Glutamatergic neuron (in vitro differentiated cells): Measurements from ENCODE around the gene TCEAL9. TPM values are rescaled to one million over a fixed set of nuclear protein-coding genes. Genes with fewer than 3 reads are reported as not detected.

ENCODE experiments used
- DNase-seq: peaks from one replicate; pipeline ENCODE4 v3.0.0; 2022
- H3K27ac Mint-ChIP-seq: one replicate; pipeline ENCODE4 v1.8.0; 2020; ENCODE audit warnings: mild to moderate bottlenecking, mixed read lengths, inconsistent platforms; ENCODE audit not compliant: unreplicated experiment
- H3K27me3 Mint-ChIP-seq: one replicate; pipeline ENCODE4 v1.8.0; 2020; ENCODE audit warnings: mild to moderate bottlenecking, moderate library complexity, mixed read lengths, inconsistent platforms; ENCODE audit not compliant: unreplicated experiment
- H3K36me3 Mint-ChIP-seq: one replicate; pipeline ENCODE4 v1.8.0; 2020; ENCODE audit warnings: mild to moderate bottlenecking, mixed read lengths, inconsistent platforms; ENCODE audit not compliant: unreplicated experiment
- H3K4me1 Mint-ChIP-seq: one replicate; pipeline ENCODE4 v1.8.0; 2020; ENCODE audit warnings: mild to moderate bottlenecking, low read depth, mixed read lengths, inconsistent platforms; ENCODE audit not compliant: unreplicated experiment
- H3K4me3 Mint-ChIP-seq: one replicate; pipeline ENCODE4 v1.8.0; 2020; ENCODE audit warnings: mild to moderate bottlenecking, mixed read lengths, inconsistent platforms; ENCODE audit not compliant: unreplicated experiment
- H3K9me3 Mint-ChIP-seq: one replicate; pipeline ENCODE4 v1.8.0; 2020; ENCODE audit warnings: mild to moderate bottlenecking, moderate library complexity, mixed read lengths, inconsistent platforms; ENCODE audit not compliant: unreplicated experiment
- CTCF ChIP-seq: fragments of 200-600 bp; sonication (generic); IDR thresholded peaks from one replicate; pipeline ENCODE4 v1.5.0; 2021; ENCODE audit not compliant: partially characterized antibody, unreplicated experiment
- total RNA-seq: library from RNA; stranded (reverse); fragmentation: NEBNext Ultra II Directional; extraction: Animal tissue kit (Norgen Biotek cat#: 25700); gene quantifications from one replicate; pipeline ENCODE4 v1.2.1, GENCODE V29; 2021; ENCODE audit not compliant: unreplicated experiment

TCEAL9 gene
- total RNA-seq, 1 donor from 2014 or later = 27.0 TPM

GRCh38 chrX:103329991-103330390 lies 26.3 kb upstream of the TCEAL9 start, which contains the start of gene TCEAL7:
Gene TCEAL7, plus strand, starts transcription at chrX:103330239. Its CDS starts 1,165 bp downstream, at chrX:103331404.
- peak within 1 kb of the TSS; percentile 98 for H3K27ac Mint-ChIP-seq
- H3K4me1 Mint-ChIP-seq = peaks cover 12% of the 10 kb centered on the region
- DNase-seq = peak; percentile 44
- peaks cover 4% of the 10 kb centered on the region for H3K9me3 Mint-ChIP-seq
- peaks cover 2% of the 10 kb centered on the region for H3K27me3 Mint-ChIP-seq
- no peak for TF ChIP-seq CTCF
- H3K36me3 Mint-ChIP-seq = no peaks in the 10 kb centered on the region
- peak within 1 kb of the TSS; percentile 94 for H3K4me3 Mint-ChIP-seq

- peak overlapping the region; percentile 98 for H3K27ac Mint-ChIP-seq
Measured at GRCh38 chrX:103330681-103331288, 25.5 kb upstream of the TCEAL9 start.

GRCh38 chrX:103338663-103339062 lies 17.6 kb upstream of the TCEAL9 start:
- TF ChIP-seq CTCF = no peak
- H3K4me1 Mint-ChIP-seq = peaks cover 5% of the 10 kb centered on the region
- H3K36me3 Mint-ChIP-seq = no peaks in the 10 kb centered on the region
- H3K27me3 Mint-ChIP-seq = peaks cover 4% of the 10 kb centered on the region
- H3K9me3 Mint-ChIP-seq = no peaks in the 10 kb centered on the region
- no peak overlapping the region for H3K4me3 Mint-ChIP-seq
- no peak for DNase-seq
- no peak overlapping the region for H3K27ac Mint-ChIP-seq

More at GRCh38 chrX:103330681-103331288, 25.5 kb upstream of the TCEAL9 start:
- H3K4me3 Mint-ChIP-seq = peak overlapping the region; percentile 94
- no peak for TF ChIP-seq CTCF
- H3K4me1 Mint-ChIP-seq = peaks cover 16% of the 10 kb centered on the region
- H3K9me3 Mint-ChIP-seq = peaks cover 4% of the 10 kb centered on the region
- no peaks in the 10 kb centered on the region for H3K36me3 Mint-ChIP-seq
- peaks cover 2% of the 10 kb centered on the region for H3K27me3 Mint-ChIP-seq
- DNase-seq = peak; percentile 24

- no peak overlapping the region for H3K27ac Mint-ChIP-seq
- H3K9me3 Mint-ChIP-seq = no peaks in the 10 kb centered on the region
- no peaks in the 10 kb centered on the region for H3K4me1 Mint-ChIP-seq
- TF ChIP-seq CTCF = peak; percentile 70
- H3K36me3 Mint-ChIP-seq = no peaks in the 10 kb centered on the region
- peak; percentile 25 for DNase-seq
- no peak overlapping the region for H3K4me3 Mint-ChIP-seq
- H3K27me3 Mint-ChIP-seq = peaks cover 4% of the 10 kb centered on the region
Measured at GRCh38 chrX:103343105-103343504, 13.2 kb upstream of the TCEAL9 start.

- no peak for DNase-seq
- no peaks in the 10 kb centered on the region for H3K4me1 Mint-ChIP-seq
- TF ChIP-seq CTCF = no peak
- no peaks in the 10 kb centered on the region for H3K9me3 Mint-ChIP-seq
- peaks cover 4% of the 10 kb centered on the region for H3K27me3 Mint-ChIP-seq
- H3K4me3 Mint-ChIP-seq = no peak overlapping the region
- no peak overlapping the region for H3K27ac Mint-ChIP-seq
- H3K36me3 Mint-ChIP-seq = no peaks in the 10 kb centered on the region
Measured at GRCh38 chrX:103344606-103345005, 11.7 kb upstream of the TCEAL9 start.
